Brain pericyte (primary cell): ENCODE results near the gene ZNF488.

Experiments
- DNase-seq: peaks from one replicate; pipeline ENCODE4 v3.0.0-alpha.2; 2012; ENCODE audit warnings: low read depth, low spot score

Gene ZNF488

GRCh38 chr10:47381427-47382379 lies 2.4 kb downstream of the ZNF488 start:
- no peak for DNase-seq

- DNase-seq = no peak
These were observed 3.0 kb downstream of the ZNF488 start for GRCh38 chr10:47381103-47381395.

GRCh38 chr10:47380341-47381102 lies 3.6 kb downstream of the ZNF488 start:
- no peak for DNase-seq

- no peak for DNase-seq
These were observed 4.2 kb downstream of the ZNF488 start for GRCh38 chr10:47379901-47380300.

GRCh38 chr10:47379445-47379785 lies 4.7 kb downstream of the ZNF488 start:
- DNase-seq = no peak

- DNase-seq = no peak
These were observed 5.3 kb downstream of the ZNF488 start for GRCh38 chr10:47378606-47379444.

GRCh38 chr10:47378183-47378510 lies 5.9 kb downstream of the ZNF488 start:
- DNase-seq = no peak

GRCh38 chr10:47376522-47377220 lies 7.4 kb downstream of the ZNF488 start:
- no peak for DNase-seq

GRCh38 chr10:47374611-47375536 lies 9.2 kb downstream of the ZNF488 start:
- DNase-seq = no peak

GRCh38 chr10:47372726-47373125 lies 11.4 kb downstream of the ZNF488 start:
- DNase-seq = no peak

GRCh38 chr10:47371629-47372485 lies 12.2 kb downstream of the ZNF488 start:
- DNase-seq = no peak

GRCh38 chr10:47370878-47371277 lies 13.2 kb downstream of the ZNF488 start:
- DNase-seq = no peak

GRCh38 chr10:47370015-47370767 lies 13.9 kb downstream of the ZNF488 start:
- no peak for DNase-seq

GRCh38 chr10:47369251-47369894 lies 14.7 kb downstream of the ZNF488 start:
- DNase-seq = no peak

GRCh38 chr10:47368431-47369180 lies 15.5 kb downstream of the ZNF488 start:
- DNase-seq = no peak

- DNase-seq = no peak
These were observed 16.4 kb downstream of the ZNF488 start for GRCh38 chr10:47367646-47368045.

GRCh38 chr10:47366731-47367460 lies 17.2 kb downstream of the ZNF488 start:
- DNase-seq = no peak
